ENCODE data around the gene NFILZ.

NFILZ gene

GRCh38 chr19:8629996-8630683 is at the start of gene NFILZ:
Gene NFILZ, plus strand, starts transcription at chr19:8630633. Its CDS starts 46,133 bp downstream, at chr19:8676766.
- H3K4me1 ChIP-seq (ENCODE audit: control insufficient read depth, low read length), result no peaks in the 10 kb centered on the region
- H3K4me3 ChIP-seq (ENCODE audit: low read length), result no peak within 1 kb of the TSS
- no peaks in the 10 kb centered on the region for H3F3A ChIP-seq (ENCODE audit: control insufficient read depth, insufficient read depth)
- H3K36me3 ChIP-seq (ENCODE audit: control insufficient read depth, low read length), result no peaks in the 10 kb centered on the region
- no peaks in the 10 kb centered on the region for H3K27me3 ChIP-seq (ENCODE audit: control insufficient read depth, low read length)
- H3K9me2 ChIP-seq (replicated peaks; ENCODE audit: control insufficient read depth, low read length), result no peaks in the 10 kb centered on the region
- H4K20me1 ChIP-seq (ENCODE audit: control insufficient read depth, insufficient read depth, low read depth, low read length), result no peaks in the 10 kb centered on the region
- H3K4me2 ChIP-seq (ENCODE audit: low read length), result no peak within 1 kb of the TSS
- no peaks in the 10 kb centered on the region for H3K79me2 ChIP-seq (ENCODE audit: control insufficient read depth, low read length)
- no peak within 1 kb of the TSS for H3K27ac ChIP-seq (ENCODE audit: low read depth, low read length)
- no peaks in the 10 kb centered on the region for H3K9me3 ChIP-seq (ENCODE audit: control insufficient read depth, insufficient read depth, low read length)
- TF ChIP-seq, protein P1, sequence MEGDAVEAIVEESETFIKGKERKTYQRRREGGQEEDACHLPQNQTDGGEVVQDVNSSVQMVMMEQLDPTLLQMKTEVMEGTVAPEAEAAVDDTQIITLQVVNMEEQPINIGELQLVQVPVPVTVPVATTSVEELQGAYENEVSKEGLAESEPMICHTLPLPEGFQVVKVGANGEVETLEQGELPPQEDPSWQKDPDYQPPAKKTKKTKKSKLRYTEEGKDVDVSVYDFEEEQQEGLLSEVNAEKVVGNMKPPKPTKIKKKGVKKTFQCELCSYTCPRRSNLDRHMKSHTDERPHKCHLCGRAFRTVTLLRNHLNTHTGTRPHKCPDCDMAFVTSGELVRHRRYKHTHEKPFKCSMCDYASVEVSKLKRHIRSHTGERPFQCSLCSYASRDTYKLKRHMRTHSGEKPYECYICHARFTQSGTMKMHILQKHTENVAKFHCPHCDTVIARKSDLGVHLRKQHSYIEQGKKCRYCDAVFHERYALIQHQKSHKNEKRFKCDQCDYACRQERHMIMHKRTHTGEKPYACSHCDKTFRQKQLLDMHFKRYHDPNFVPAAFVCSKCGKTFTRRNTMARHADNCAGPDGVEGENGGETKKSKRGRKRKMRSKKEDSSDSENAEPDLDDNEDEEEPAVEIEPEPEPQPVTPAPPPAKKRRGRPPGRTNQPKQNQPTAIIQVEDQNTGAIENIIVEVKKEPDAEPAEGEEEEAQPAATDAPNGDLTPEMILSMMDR (IDR thresholded peaks at IDR 0.05; ENCODE audit: low read depth, low read length, poor library complexity, severe bottlenecking), result no peak
- TF ChIP-seq EZH2phosphoT487 (IDR thresholded peaks at IDR 0.05; ENCODE audit: borderline replicate concordance, low read length), result no peak

DNA sequence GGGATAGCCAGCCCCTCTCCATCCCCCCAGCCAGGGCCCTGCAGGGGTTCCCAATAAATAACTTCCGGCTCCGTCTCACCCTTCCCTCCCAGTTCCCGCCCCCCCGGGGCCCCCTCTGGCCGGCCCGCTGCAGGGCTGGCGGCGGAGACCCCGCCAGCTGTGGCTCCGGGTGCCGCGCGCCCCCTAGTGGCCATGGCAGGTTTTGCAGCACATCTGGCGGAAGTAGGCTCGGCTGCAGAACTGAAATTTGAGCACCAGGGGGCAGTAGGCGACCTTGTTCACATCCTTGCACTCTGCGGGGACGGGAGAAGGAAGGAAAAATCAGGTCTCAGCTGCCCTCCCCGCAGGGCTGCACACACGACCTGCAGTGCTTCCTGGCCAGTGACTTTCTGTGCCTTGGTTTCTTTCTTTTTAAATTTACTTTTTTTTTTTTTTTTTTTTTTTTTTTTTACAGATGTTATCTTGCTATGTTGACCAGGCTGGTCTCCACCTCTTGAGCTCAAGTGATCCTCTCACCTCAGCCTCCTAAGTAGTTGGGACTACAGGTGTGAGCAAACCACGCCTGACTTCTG is 49.6 kb upstream of the NFILZ start:
- peak overlapping the region; percentile 41; the same call in 1 of the 2 replicates for H3K4me2 ChIP-seq (ENCODE audit: low read length)
- H3K36me3 ChIP-seq (ENCODE audit: control insufficient read depth, low read length), result no peaks in the 10 kb centered on the region
- H3K4me3 ChIP-seq (ENCODE audit: low read length), result no peak overlapping the region
- no peaks in the 10 kb centered on the region for H3K9me2 ChIP-seq (replicated peaks; ENCODE audit: control insufficient read depth, low read length)
- peaks cover 9% of the 10 kb centered on the region for H3K27me3 ChIP-seq (ENCODE audit: control insufficient read depth, low read length)
- no peaks in the 10 kb centered on the region for H3K9me3 ChIP-seq (ENCODE audit: control insufficient read depth, insufficient read depth, low read length)
- no peaks in the 10 kb centered on the region for H4K20me1 ChIP-seq (ENCODE audit: control insufficient read depth, insufficient read depth, low read depth, low read length)
- no peaks in the 10 kb centered on the region for H3F3A ChIP-seq (ENCODE audit: control insufficient read depth, insufficient read depth)
- no peak overlapping the region for H3K27ac ChIP-seq (ENCODE audit: low read depth, low read length)
- no peaks in the 10 kb centered on the region for H3K79me2 ChIP-seq (ENCODE audit: control insufficient read depth, low read length)
- TF ChIP-seq EZH2phosphoT487 (IDR thresholded peaks at IDR 0.05; ENCODE audit: borderline replicate concordance, low read length), result no peak
- TF ChIP-seq, protein P1 (IDR thresholded peaks at IDR 0.05; ENCODE audit: low read depth, low read length, poor library complexity, severe bottlenecking), result peak; percentile 98
- peaks cover 13% of the 10 kb centered on the region for H3K4me1 ChIP-seq (ENCODE audit: control insufficient read depth, low read length)

DNA sequence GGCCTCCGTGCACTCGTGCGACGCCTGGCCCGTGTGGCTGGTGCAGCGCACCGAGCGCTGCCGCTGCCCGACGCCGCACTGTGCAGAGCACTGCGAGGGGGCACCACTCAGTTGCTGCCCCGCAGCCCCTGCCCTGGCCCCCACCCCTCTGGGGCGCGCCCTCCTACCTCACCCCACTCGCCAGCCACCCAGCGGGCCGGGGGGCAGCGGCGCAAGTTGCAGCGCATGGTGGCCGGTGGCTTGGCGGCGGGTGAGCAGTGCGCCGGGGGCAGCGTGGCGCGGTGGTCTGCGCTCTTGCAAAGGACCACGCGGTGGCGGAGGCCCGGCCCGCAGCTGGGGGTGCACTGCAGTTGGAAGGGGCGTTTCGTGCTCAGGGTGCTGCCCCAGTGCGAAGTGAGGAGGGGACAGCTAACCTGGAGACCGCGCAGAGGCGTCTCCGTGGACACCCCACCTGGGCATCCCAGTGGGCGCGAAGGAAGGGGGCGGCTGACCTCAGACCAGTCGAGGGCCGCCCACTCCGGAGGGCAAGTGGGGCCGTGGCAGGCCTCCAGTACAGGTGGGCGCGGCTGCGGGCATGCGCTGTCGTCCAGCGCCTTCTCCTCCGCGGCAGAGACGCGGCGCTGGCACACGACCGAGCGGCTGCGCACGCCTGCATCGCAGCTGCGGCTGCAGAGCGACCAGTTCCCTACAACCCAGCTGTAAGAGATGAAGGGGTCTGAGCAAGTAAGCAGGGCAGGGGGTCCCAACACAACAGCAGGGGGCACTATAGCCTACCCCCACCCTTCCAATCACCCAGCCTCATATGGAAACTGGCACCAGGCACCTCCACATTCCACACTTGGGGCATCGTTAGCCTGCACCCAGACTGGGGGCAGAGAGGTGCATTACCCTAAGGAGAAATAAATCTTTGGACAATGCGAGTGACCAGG is 45.2 kb upstream of the NFILZ start:
- Histone ChIP-seq H3K4me3 (ENCODE audit: low read length) (no peak overlapping the region), H4K20me1 (ENCODE audit: control insufficient read depth, insufficient read depth, low read depth, low read length) (no peaks in the 10 kb centered on the region), H3K4me2 (ENCODE audit: low read length) (no peak overlapping the region), H3K4me1 (ENCODE audit: control insufficient read depth, low read length) (peaks cover 3% of the 10 kb centered on the region; the same call in 1 of the 2 replicates), H3K27me3 (ENCODE audit: control insufficient read depth, low read length) (no peaks in the 10 kb centered on the region), H3F3A (ENCODE audit: control insufficient read depth, insufficient read depth) (no peaks in the 10 kb centered on the region), H3K9me3 (ENCODE audit: control insufficient read depth, insufficient read depth, low read length) (no peaks in the 10 kb centered on the region), H3K79me2 (ENCODE audit: control insufficient read depth, low read length) (no peaks in the 10 kb centered on the region), H3K9me2 (replicated peaks; ENCODE audit: control insufficient read depth, low read length) (no peaks in the 10 kb centered on the region), H3K27ac (ENCODE audit: low read depth, low read length) (no peak overlapping the region), H3K36me3 (ENCODE audit: control insufficient read depth, low read length) (no peaks in the 10 kb centered on the region)
- TF ChIP-seq, protein P1 (IDR thresholded peaks at IDR 0.05; ENCODE audit: low read depth, low read length, poor library complexity, severe bottlenecking), result no peak
- TF ChIP-seq EZH2phosphoT487 (IDR thresholded peaks at IDR 0.05; ENCODE audit: borderline replicate concordance, low read length), result no peak
